K562 (cell line): ENCODE results near the gene MPZL1. TPM values are rescaled to one million over a fixed set of nuclear protein-coding genes. Genes with fewer than 3 reads are reported as not detected.

Experiments
- C11orf30 ChIP-seq: fragments of 450-650 bp; IDR thresholded peaks from 2 replicates; pipeline ENCODE4 v1.6.1; 2016; ENCODE audit warnings: low read depth, mild to moderate bottlenecking
- CBX1 ChIP-seq: sonication (generic); IDR thresholded peaks from 2 replicates; pipeline ENCODE4 v1.6.1; 2016; ENCODE audit warnings: antibody characterized with exemption, low read depth, mild to moderate bottlenecking
- CREM ChIP-seq: IDR thresholded peaks from 2 replicates; pipeline ENCODE4 v1.6.1; 2014; ENCODE audit warnings: antibody characterized with exemption, low read depth
- NR2C1 ChIP-seq, 2 experiments: fragments of 450-650 bp; IDR thresholded peaks; 2 replicates each; pipeline ENCODE4 v1.6.1; 2017; ENCODE audit warnings: mild to moderate bottlenecking in 2 of 2, antibody characterized with exemption in 1 of 2, inconsistent platforms in 1 of 2, missing compliant biosample characterization in 1 of 2, missing genetic modification characterization in 1 of 2
- PCBP2 ChIP-seq: fragments of 200-400 bp; formaldehyde crosslinking; IDR thresholded peaks from 2 replicates; pipeline ENCODE4 v1.6.1; 2018; ENCODE audit warnings: low read length, low read depth, mild to moderate bottlenecking, moderate library complexity; ENCODE audit not compliant: poor library complexity, severe bottlenecking
- RNF2 ChIP-seq: sonication (generic); IDR thresholded peaks from 2 replicates; pipeline ENCODE4 v1.6.1; 2016
- SAFB ChIP-seq: fragments of 200-400 bp; formaldehyde crosslinking; IDR thresholded peaks from 2 replicates; pipeline ENCODE4 v1.6.1; 2017; ENCODE audit warnings: low read depth, low read length, borderline replicate concordance
- SP2 ChIP-seq: IDR thresholded peaks from 2 replicates; pipeline ENCODE4 v1.6.1; 2011; ENCODE audit warnings: mild to moderate bottlenecking, low read depth, low read length, moderate library complexity; ENCODE audit not compliant: poor library complexity, severe bottlenecking; ENCODE audit errors: extremely low read depth
- YY1 ChIP-seq, 3 experiments: IDR thresholded peaks; 2 replicates each; pipeline ENCODE4 v1.6.1; 2011; ENCODE audit warnings: low read length in 2 of 3, mild to moderate bottlenecking in 2 of 3, moderate library complexity in 2 of 3, borderline replicate concordance in 1 of 3, control low read depth in 1 of 3, low read depth in 1 of 3; ENCODE audit not compliant: insufficient read depth in 3 of 3, insufficient replicate concordance in 2 of 3, control insufficient read depth in 1 of 3, insufficient read length in 1 of 3; ENCODE audit errors: extremely low read depth in 1 of 3
- polyA plus RNA-seq, 8 experiments: library from polyadenylated mRNA; depleted of rRNA in 4 of 8; stranded (reverse) in 5 of 8; unstranded in 3 of 8; fragments of >200 nt; fragmentation: Nextera tagmentation in 2 of 8; fragmentation: Illumina TruSeq in 1 of 8; extraction: Ambion mirVana in 2 of 8; extraction: Trizol in 1 of 8; gene quantifications; 2 replicates each; pipeline versions ENCODE4 v1.2.1 to v1.2.3, GENCODE V29; 2011 to 2014; ENCODE audit warnings: inconsistent platforms in 1 of 8, missing spikeins in 1 of 8
- total RNA-seq, 7 experiments: library from RNA; depleted of rRNA in 6 of 7; stranded (reverse); fragments of >200 nt in 6 of 7; fragmentation: Illumina TruSeq in 2 of 7; extraction: Trizol in 2 of 7; gene quantifications; 2 replicates each; pipeline versions ENCODE4 v1.2.1 to v1.2.3, GENCODE V29; 2011 to 2021; ENCODE audit warnings: low replicate concordance in 1 of 7
- TF ChIP-seq, protein P1 (sequence below): fragments of 450-650 bp; IDR thresholded peaks from 2 replicates; pipeline ENCODE4 v1.7.1; 2018; ENCODE audit warnings: mild to moderate bottlenecking, low read depth; ENCODE audit not compliant: partially characterized antibody
- TF ChIP-seq, protein P2 (sequence below), 2 experiments: fragments of 250-450 bp in 1 of 2; fragments of 450-650 bp in 1 of 2; sonication (Bioruptor Pico) in 1 of 2; IDR thresholded peaks; 2 replicates each; pipeline versions ENCODE4 v1.6.1 to v1.8.0; 2016 to 2021; ENCODE audit warnings: mild to moderate bottlenecking in 2 of 2, moderate library complexity in 2 of 2, missing compliant biosample characterization in 1 of 2, missing genetic modification characterization in 1 of 2
- TF ChIP-seq, protein P3 (sequence below): sonication (generic); formaldehyde crosslinking; IDR thresholded peaks from 2 replicates; pipeline ENCODE4 v1.8.1; 2023; ENCODE audit warnings: mild to moderate bottlenecking, missing genetic modification reagents
- TF ChIP-seq, protein P4 (sequence below), 2 experiments: fragments of 450-650 bp in 1 of 2; IDR thresholded peaks; 2 replicates each; pipeline ENCODE4 v1.6.1; 2011 to 2017; ENCODE audit warnings: low read depth in 2 of 2, antibody characterized with exemption in 1 of 2, borderline replicate concordance in 1 of 2, low read length in 1 of 2, mild to moderate bottlenecking in 1 of 2, mixed read lengths in 1 of 2; ENCODE audit not compliant: control insufficient read depth in 1 of 2
- TF ChIP-seq, protein P5 (sequence below): fragments of 250-450 bp; sonication (Bioruptor Pico); IDR thresholded peaks from 2 replicates; pipeline ENCODE4 v1.8.0; 2022; ENCODE audit warnings: moderate library complexity, mild to moderate bottlenecking, inconsistent platforms

MPZL1 gene
- total and polyA plus RNA-seq, 9 of the 15 experiments (the other 6 are each of a cell fraction or from before 2014, with no cell fraction given): 14.5 to 153 (median 66.5) TPM

DNA sequence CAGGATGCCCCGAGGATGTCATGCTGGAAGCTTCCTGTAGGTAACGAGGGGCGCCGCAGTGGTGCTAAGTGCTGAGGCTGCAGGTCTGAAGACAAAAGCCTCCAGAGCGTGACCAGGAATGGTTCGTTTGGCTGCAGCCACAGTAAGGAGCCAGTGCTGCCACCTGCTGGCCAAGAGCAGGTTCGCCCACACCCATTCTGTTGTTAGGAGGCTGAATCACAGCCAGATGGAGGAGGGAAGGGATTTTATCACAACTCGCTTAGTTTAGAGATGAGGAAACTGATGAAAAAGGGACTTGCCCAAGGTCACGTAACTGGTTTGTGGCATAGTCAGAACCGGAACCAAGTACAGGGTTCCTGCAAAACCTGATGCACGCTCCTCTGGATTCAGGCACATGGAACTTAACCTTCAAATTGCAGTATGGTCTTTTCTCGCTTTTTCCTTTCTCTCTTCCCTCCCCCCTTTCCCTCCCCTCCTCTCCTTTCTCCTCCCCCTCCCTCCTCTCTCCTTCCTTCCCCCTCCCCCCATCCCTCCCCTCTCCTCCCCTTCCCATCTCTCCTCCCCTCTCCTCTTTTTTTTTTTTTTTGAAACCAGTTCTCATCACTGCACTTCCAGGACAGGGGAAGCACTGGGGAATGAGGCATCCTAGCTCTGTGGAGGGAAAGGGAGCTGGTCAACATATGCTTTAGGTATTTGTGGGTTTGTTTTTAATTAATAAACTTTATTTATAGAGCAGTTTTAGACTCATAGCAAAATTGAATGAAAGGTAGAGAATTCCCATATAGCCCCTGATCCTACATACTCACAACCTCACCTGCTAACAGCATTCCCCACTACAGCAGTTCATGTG lies 81.8 kb downstream of the MPZL1 start (continued):
- TF ChIP-seq, protein P1, sequence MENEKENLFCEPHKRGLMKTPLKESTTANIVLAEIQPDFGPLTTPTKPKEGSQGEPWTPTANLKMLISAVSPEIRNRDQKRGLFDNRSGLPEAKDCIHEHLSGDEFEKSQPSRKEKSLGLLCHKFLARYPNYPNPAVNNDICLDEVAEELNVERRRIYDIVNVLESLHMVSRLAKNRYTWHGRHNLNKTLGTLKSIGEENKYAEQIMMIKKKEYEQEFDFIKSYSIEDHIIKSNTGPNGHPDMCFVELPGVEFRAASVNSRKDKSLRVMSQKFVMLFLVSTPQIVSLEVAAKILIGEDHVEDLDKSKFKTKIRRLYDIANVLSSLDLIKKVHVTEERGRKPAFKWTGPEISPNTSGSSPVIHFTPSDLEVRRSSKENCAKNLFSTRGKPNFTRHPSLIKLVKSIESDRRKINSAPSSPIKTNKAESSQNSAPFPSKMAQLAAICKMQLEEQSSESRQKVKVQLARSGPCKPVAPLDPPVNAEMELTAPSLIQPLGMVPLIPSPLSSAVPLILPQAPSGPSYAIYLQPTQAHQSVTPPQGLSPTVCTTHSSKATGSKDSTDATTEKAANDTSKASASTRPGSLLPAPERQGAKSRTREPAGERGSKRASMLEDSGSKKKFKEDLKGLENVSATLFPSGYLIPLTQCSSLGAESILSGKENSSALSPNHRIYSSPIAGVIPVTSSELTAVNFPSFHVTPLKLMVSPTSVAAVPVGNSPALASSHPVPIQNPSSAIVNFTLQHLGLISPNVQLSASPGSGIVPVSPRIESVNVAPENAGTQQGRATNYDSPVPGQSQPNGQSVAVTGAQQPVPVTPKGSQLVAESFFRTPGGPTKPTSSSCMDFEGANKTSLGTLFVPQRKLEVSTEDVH: peak; percentile 38
- TF ChIP-seq, protein P2, sequence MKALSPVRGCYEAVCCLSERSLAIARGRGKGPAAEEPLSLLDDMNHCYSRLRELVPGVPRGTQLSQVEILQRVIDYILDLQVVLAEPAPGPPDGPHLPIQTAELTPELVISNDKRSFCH (CRISPR knock-in tag; IDR thresholded peaks at IDR 0.05): no peak
- TF ChIP-seq, protein P2 (tag; IDR thresholded peaks at IDR 0.05): 0 out of 2 replicates have a peak, but pooled peaks have one; percentile 34
- TF ChIP-seq, protein P3, sequence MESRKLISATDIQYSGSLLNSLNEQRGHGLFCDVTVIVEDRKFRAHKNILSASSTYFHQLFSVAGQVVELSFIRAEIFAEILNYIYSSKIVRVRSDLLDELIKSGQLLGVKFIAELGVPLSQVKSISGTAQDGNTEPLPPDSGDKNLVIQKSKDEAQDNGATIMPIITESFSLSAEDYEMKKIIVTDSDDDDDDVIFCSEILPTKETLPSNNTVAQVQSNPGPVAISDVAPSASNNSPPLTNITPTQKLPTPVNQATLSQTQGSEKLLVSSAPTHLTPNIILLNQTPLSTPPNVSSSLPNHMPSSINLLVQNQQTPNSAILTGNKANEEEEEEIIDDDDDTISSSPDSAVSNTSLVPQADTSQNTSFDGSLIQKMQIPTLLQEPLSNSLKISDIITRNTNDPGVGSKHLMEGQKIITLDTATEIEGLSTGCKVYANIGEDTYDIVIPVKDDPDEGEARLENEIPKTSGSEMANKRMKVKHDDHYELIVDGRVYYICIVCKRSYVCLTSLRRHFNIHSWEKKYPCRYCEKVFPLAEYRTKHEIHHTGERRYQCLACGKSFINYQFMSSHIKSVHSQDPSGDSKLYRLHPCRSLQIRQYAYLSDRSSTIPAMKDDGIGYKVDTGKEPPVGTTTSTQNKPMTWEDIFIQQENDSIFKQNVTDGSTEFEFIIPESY (CRISPR knock-in tag): no peak
- TF ChIP-seq NR2C1 (IDR thresholded peaks at IDR 0.05): peak; percentile 16; the same call in 1 of the 2 replicates
- peak; percentile 13; the same call in 1 of the 2 replicates for TF ChIP-seq NR2C1 (tag; IDR thresholded peaks at IDR 0.05)
- TF ChIP-seq CREM: peak; percentile 74
- peak; percentile 19; the same call in 1 of the 2 replicates for TF ChIP-seq RNF2
- TF ChIP-seq, protein P4, sequence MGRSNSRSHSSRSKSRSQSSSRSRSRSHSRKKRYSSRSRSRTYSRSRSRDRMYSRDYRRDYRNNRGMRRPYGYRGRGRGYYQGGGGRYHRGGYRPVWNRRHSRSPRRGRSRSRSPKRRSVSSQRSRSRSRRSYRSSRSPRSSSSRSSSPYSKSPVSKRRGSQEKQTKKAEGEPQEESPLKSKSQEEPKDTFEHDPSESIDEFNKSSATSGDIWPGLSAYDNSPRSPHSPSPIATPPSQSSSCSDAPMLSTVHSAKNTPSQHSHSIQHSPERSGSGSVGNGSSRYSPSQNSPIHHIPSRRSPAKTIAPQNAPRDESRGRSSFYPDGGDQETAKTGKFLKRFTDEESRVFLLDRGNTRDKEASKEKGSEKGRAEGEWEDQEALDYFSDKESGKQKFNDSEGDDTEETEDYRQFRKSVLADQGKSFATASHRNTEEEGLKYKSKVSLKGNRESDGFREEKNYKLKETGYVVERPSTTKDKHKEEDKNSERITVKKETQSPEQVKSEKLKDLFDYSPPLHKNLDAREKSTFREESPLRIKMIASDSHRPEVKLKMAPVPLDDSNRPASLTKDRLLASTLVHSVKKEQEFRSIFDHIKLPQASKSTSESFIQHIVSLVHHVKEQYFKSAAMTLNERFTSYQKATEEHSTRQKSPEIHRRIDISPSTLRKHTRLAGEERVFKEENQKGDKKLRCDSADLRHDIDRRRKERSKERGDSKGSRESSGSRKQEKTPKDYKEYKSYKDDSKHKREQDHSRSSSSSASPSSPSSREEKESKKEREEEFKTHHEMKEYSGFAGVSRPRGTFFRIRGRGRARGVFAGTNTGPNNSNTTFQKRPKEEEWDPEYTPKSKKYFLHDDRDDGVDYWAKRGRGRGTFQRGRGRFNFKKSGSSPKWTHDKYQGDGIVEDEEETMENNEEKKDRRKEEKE (IDR thresholded peaks at IDR 0.05; ENCODE audit: borderline replicate concordance in 1 of 2, control insufficient read depth in 1 of 2, low read depth in 2 of 2, low read length in 1 of 2): no peak
- TF ChIP-seq CBX1: peak; percentile 94; the same call in 1 of the 2 replicates
- TF ChIP-seq C11orf30: peak; percentile 92
- TF ChIP-seq PCBP2: peak; percentile 99
- TF ChIP-seq SAFB: no peak
- TF ChIP-seq SP2: no peak
- TF ChIP-seq YY1 (IDR thresholded peaks at IDR 0.05; ENCODE audit: borderline replicate concordance in 1 of 3, control insufficient read depth in 1 of 3, extremely low read depth in 1 of 3, insufficient read depth in 3 of 3, insufficient read length in 1 of 3, insufficient replicate concordance in 2 of 3, low read depth in 1 of 3, low read length in 2 of 3): peak in 2 of 3 experiments; percentile 54 to 62
- TF ChIP-seq, protein P5, sequence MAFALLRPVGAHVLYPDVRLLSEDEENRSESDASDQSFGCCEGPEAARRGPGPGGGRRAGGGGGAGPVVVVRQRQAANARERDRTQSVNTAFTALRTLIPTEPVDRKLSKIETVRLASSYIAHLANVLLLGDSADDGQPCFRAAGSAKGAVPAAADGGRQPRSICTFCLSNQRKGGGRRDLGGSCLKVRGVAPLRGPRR: no peak
